Fibroblast of skin of right biceps (primary cell): Measurements from ENCODE around the gene FOXP3.

Experiments used
- DNase-seq: peaks from one replicate; pipeline ENCODE4 v3.0.0-alpha.2; 2013

The FOXP3 gene

GRCh38 chrX:49212209-49212608, 52.3 kb downstream of the FOXP3 start:
- DNase-seq: no peak

- DNase-seq: no peak
Observed at GRCh38 chrX:49211074-49211473, 53.4 kb downstream of the FOXP3 start.

DNA sequence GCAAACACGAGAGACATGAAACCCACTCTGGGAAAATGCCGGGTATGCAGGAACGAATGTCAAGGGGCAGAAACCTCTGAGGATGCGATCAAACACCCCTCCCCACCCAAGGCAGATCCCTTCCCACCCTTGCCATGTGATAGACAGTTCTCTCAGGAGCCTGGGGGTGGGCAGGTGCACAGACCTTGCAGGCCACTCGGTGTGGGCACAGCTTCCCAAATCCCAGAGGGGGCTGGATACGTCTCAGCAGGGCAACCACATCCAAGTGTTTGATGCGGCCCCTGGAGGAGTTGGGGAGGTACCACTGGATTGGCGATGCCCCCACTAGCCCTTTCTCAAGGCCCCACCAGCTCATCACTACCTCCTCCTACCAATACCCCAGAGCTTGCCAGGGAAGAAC, 54.1 kb downstream of the FOXP3 start:
- no peak for DNase-seq

DNA sequence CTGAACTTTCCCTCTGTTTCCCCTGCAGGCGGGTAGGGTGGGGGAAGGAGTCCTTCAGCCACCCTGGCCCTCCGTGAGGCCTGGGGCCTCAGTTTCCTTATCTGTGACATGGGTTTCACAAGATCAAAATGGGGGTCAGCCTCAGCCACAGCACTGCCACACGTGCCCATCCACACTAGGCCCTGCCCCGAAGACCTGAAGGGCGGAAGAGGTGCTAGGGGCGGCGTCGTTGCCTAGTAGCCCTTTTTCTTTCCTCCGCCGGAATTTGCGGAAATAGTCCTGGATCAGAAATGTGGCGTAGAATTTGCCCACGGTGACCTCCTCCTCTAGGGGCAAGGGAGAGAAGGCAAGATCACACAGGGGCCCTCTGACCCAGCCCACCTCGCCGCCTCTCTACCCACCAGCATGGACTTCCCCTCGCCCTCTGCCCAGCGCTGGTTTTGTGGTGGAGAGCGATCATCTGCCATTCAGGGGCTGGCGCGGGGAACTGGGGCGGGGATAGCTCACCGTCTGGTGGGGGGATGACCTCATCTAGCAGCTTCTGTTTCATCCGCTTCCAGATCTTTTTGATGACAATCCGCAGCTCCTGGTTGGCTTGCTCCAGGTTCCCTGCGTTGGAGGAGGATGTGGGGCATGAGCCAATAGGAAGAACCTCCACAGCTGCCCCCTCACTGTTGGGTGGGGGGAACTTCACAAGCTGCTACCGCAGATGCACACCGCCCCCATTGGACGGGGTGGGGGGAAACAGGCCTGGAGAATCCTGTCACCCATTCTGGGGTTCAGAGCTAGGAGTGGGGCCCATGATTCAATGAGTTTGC, 54.9 kb downstream of the FOXP3 start:
- peak; percentile 18 for DNase-seq

GRCh38 chrX:49208399-49208798, 56.1 kb downstream of the FOXP3 start:
- no peak for DNase-seq

DNA sequence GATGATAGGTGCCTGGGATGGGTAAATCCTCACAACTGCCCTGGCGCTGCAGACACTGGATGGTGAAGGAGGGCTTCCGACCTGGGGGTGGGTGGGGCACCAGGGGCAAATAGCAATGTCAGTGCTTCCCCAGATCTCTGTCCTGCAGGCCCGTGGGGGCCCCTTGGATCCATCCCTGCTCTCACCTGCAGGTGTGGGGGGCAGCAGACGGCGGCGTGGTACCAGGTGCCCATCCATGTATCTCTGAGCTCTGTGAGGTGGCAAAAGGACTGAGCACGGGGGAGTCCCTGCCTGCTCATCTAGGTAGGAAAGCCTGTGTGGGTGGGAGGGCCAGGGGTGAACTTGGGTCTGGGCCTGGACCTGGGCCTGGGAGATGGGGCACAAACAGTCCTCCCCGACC, 58.0 kb downstream of the FOXP3 start:
- no peak for DNase-seq

- DNase-seq: no peak
Observed at GRCh38 chrX:49205443-49205842, 59.1 kb downstream of the FOXP3 start.

DNA sequence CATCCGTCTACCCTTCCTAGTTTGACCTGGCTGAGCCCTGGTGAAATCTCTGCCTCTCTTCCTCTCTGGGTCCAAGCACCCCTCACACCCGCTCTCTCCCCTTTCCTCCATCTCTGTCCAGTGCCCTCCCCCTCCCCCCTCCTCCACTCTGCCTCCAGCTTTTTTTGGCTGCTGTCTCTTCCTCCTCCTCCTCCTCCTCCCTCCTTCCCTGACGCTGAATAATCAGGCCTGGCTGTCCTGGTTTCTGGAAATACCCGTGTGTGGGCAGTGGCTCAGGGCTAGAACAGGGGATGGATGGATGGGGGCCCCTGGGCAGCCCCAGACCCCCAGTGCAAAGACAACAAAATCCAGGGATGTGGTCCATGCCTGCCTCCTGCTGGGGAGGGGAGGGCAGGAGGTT, 59.8 kb downstream of the FOXP3 start:
- no peak for DNase-seq

GRCh38 chrX:49204017-49204416, 60.5 kb downstream of the FOXP3 start:
- DNase-seq: no peak

GRCh38 chrX:49203536-49203935, 61.0 kb downstream of the FOXP3 start:
- DNase-seq: no peak

- no peak for DNase-seq
Observed at GRCh38 chrX:49202022-49202421, 62.5 kb downstream of the FOXP3 start.
